H1 (cell line): ENCODE results near the gene KLHL14. TPM values are rescaled to one million over a fixed set of nuclear protein-coding genes. Genes with fewer than 3 reads are reported as not detected.

Source experiments
- CTCF ChIA-PET: fragments of 300-600 bp; sonication (Branson Sonifier 250); formaldehyde crosslinking; loops from one replicate; lab custom pipeline; 2021; ENCODE audit not compliant: partially characterized antibody; lab: Charles Lee
- POLR2A ChIA-PET: fragments of 300-600 bp; sonication (Branson Sonifier 250); formaldehyde crosslinking; loops from one replicate; lab custom pipeline; 2021; ENCODE audit warnings: inconsistent platforms; ENCODE audit not compliant: partially characterized antibody; lab: Charles Lee
- DNase-seq, 2 experiments: peaks; one replicate each; pipeline versions ENCODE4 v3.0.0 to v3.0.0-alpha.2; 2010 to 2022; ENCODE audit warnings: low spot score in 2 of 2, low read depth in 1 of 2, mixed read lengths in 1 of 2
- FAIRE-seq: peaks from 2 replicates; lab custom pipeline; 2011; peaks lifted over from hg19 to GRCh38; lab: Jason Lieb, UNC
- H2AFZ ChIP-seq: 2 replicates; pipeline ENCODE4 v1.8.1; 2012; ENCODE audit warnings: low read length, inconsistent platforms
- H2AK5ac ChIP-seq: 2 replicates; pipeline ENCODE4 v1.6.1; 2013; ENCODE audit warnings: low read depth, low read length
- H2BK120ac ChIP-seq: replicated peaks from 2 replicates; pipeline ENCODE3; 2013; ENCODE audit warnings: low read depth, low read length, inconsistent platforms
- H2BK12ac ChIP-seq: 2 replicates; pipeline ENCODE4 v1.6.1; 2013; ENCODE audit warnings: low read depth, low read length
- H2BK15ac ChIP-seq: 2 replicates; pipeline ENCODE4 v1.6.1; 2013; ENCODE audit warnings: low read length
- H2BK20ac ChIP-seq: 2 replicates; pipeline ENCODE4 v1.6.1; 2013; ENCODE audit warnings: low read length
- H2BK5ac ChIP-seq: 2 replicates; pipeline ENCODE4 v1.6.1; 2013; ENCODE audit warnings: low read depth, low read length
- H3K14ac ChIP-seq: 2 replicates; pipeline ENCODE4 v1.6.1; 2013; ENCODE audit warnings: inconsistent platforms; ENCODE audit not compliant: insufficient read length
- H3K18ac ChIP-seq: 2 replicates; pipeline ENCODE4 v1.6.1; 2013; ENCODE audit warnings: low read length; ENCODE audit errors: extremely low read depth
- H3K23ac ChIP-seq: 2 replicates; pipeline ENCODE4 v1.6.1; 2013; ENCODE audit warnings: inconsistent platforms; ENCODE audit not compliant: insufficient read length
- H3K23me2 ChIP-seq: 2 replicates; pipeline ENCODE4 v1.6.1; 2013; ENCODE audit warnings: low read depth, low read length
- H3K27ac ChIP-seq: 2 replicates; pipeline ENCODE4 v1.6.1; 2011; ENCODE audit warnings: low read depth, low read length, inconsistent platforms
- H3K27me3 ChIP-seq, 4 experiments: replicated peaks in 1 of 4; 1 replicate in 1 of 4; 2 replicates in 3 of 4; pipeline versions ENCODE4 v1.6.1 to v1.8.1; 2011 to 2013; ENCODE audit warnings: low read length in 3 of 4, mild to moderate bottlenecking in 3 of 4, inconsistent platforms in 2 of 4, mixed read lengths in 2 of 4, moderate library complexity in 1 of 4; ENCODE audit not compliant: control insufficient read depth in 3 of 4, insufficient read depth in 3 of 4; ENCODE audit errors: extremely low read depth in 1 of 4
- H3K36me3 ChIP-seq, 4 experiments: 2 replicates each; pipeline versions ENCODE4 v1.6.1 to v1.8.1; 2011 to 2013; ENCODE audit warnings: mild to moderate bottlenecking in 4 of 4, low read length in 3 of 4, moderate library complexity in 2 of 4, control low read depth in 1 of 4, inconsistent platforms in 1 of 4; ENCODE audit not compliant: insufficient read depth in 4 of 4, control insufficient read depth in 2 of 4
- H3K4ac ChIP-seq: replicated peaks from 2 replicates; pipeline ENCODE3; 2013; ENCODE audit warnings: low read length, low read depth, mixed read lengths, inconsistent platforms; ENCODE audit not compliant: insufficient read length
- H3K4me1 ChIP-seq, 4 experiments: replicated peaks in 1 of 4; 1 replicate in 1 of 4; 2 replicates in 3 of 4; pipeline versions ENCODE4 v1.6.1 to v1.8.1; 2011 to 2013; ENCODE audit warnings: low read length in 3 of 4, inconsistent platforms in 2 of 4, mixed read lengths in 1 of 4; ENCODE audit not compliant: insufficient read depth in 4 of 4, control insufficient read depth in 3 of 4
- H3K4me2 ChIP-seq, 2 experiments: 2 replicates each; pipeline versions ENCODE4 v1.6.1 to v1.8.1; 2011 to 2013; ENCODE audit warnings: low read depth in 2 of 2, low read length in 2 of 2, control low read depth in 1 of 2, inconsistent platforms in 1 of 2, mild to moderate bottlenecking in 1 of 2; ENCODE audit not compliant: insufficient read depth in 1 of 2
- H3K4me3 ChIP-seq, 4 experiments: fragments of 200-600, 300-600 bp in 1 of 4; sonication (generic), shearing (Covaris generic), sonication (Bioruptor Twin) in 1 of 4; 2 replicates each; pipeline versions ENCODE4 v1.5.1 to v1.8.1; 2011 to 2016; ENCODE audit warnings: low read length in 4 of 4, low read depth in 3 of 4, control low read depth in 2 of 4, inconsistent platforms in 2 of 4, mild to moderate bottlenecking in 2 of 4, mixed read lengths in 1 of 4, moderate library complexity in 1 of 4; ENCODE audit not compliant: insufficient read depth in 2 of 4; ENCODE audit errors: extremely low read depth in 1 of 4
- H3K56ac ChIP-seq: replicated peaks from 2 replicates; pipeline ENCODE3; 2013; ENCODE audit warnings: low read depth, mild to moderate bottlenecking, mixed read lengths, low read length, inconsistent platforms; ENCODE audit not compliant: insufficient read length
- H3K79me1 ChIP-seq: 2 replicates; pipeline ENCODE4 v1.6.1; 2013; ENCODE audit warnings: low read depth, low read length, control low read depth
- H3K79me2 ChIP-seq, 2 experiments: 2 replicates each; pipeline versions ENCODE4 v1.6.1 to v1.8.1; 2012 to 2013; ENCODE audit warnings: low read length in 2 of 2, mild to moderate bottlenecking in 2 of 2, inconsistent platforms in 1 of 2; ENCODE audit not compliant: insufficient read depth in 2 of 2, control insufficient read depth in 1 of 2
- H3K9ac ChIP-seq, 4 experiments: replicated peaks in 1 of 4; 1 replicate in 1 of 4; 2 replicates in 3 of 4; pipeline versions ENCODE4 v1.6.1 to v1.8.1; 2011 to 2013; ENCODE audit warnings: low read depth in 3 of 4, low read length in 3 of 4, control low read depth in 2 of 4, mild to moderate bottlenecking in 2 of 4, moderate library complexity in 2 of 4, inconsistent platforms in 1 of 4; ENCODE audit errors: extremely low read depth in 1 of 4
- H3K9me3 ChIP-seq, 2 experiments: 2 replicates each; pipeline versions ENCODE4 v1.6.1 to v1.8.1; 2012 to 2013; ENCODE audit warnings: mild to moderate bottlenecking in 2 of 2, moderate library complexity in 2 of 2, control low read depth in 1 of 2, inconsistent platforms in 1 of 2, low read depth in 1 of 2, low read length in 1 of 2, mixed read lengths in 1 of 2; ENCODE audit not compliant: insufficient read depth in 2 of 2
- H4K20me1 ChIP-seq, 2 experiments: replicated peaks in 1 of 2; 2 replicates each; pipeline versions ENCODE3 to v1.8.1; 2011 to 2013; ENCODE audit warnings: inconsistent platforms in 2 of 2, low read length in 2 of 2, mild to moderate bottlenecking in 1 of 2; ENCODE audit not compliant: insufficient read depth in 2 of 2, control insufficient read depth in 1 of 2
- H4K5ac ChIP-seq: 2 replicates; pipeline ENCODE4 v1.6.1; 2013; ENCODE audit warnings: low read length, low read depth, mixed read lengths, inconsistent platforms; ENCODE audit not compliant: insufficient read length
- H4K8ac ChIP-seq: 2 replicates; pipeline ENCODE4 v1.8.0; 2013; ENCODE audit warnings: mild to moderate bottlenecking, moderate library complexity, low read length, inconsistent platforms; ENCODE audit not compliant: insufficient read depth; ENCODE audit errors: extremely low read depth
- H4K91ac ChIP-seq: replicated peaks from 2 replicates; pipeline ENCODE3; 2013; ENCODE audit warnings: low read length, mixed read lengths, inconsistent platforms; ENCODE audit not compliant: insufficient read length
- CTCF ChIP-seq, 3 experiments: IDR thresholded peaks; 1 replicate in 2 of 3; 2 replicates in 1 of 3; pipeline versions ENCODE4 v1.5.1 to v1.6.1; 2011; ENCODE audit warnings: low read length in 3 of 3, mild to moderate bottlenecking in 3 of 3, inconsistent platforms in 2 of 3, low read depth in 1 of 3, moderate library complexity in 1 of 3; ENCODE audit not compliant: insufficient read depth in 1 of 3; ENCODE audit errors: control extremely low read depth in 1 of 3
- NANOG ChIP-seq: IDR thresholded peaks from 2 replicates; pipeline ENCODE4 v1.6.1; 2011; ENCODE audit warnings: low read length, low read depth, mild to moderate bottlenecking, inconsistent platforms; ENCODE audit not compliant: insufficient read depth, poor library complexity, severe bottlenecking
- RAD21 ChIP-seq, 2 experiments: IDR thresholded peaks in 1 of 2; conservative IDR thresholded peaks in 1 of 2; 2 replicates each; pipeline ENCODE4 v1.6.1; 2011; ENCODE audit warnings: low read depth in 2 of 2, low read length in 2 of 2, improper control_type of control experiment in 1 of 2, inconsistent platforms in 1 of 2, mild to moderate bottlenecking in 1 of 2, moderate library complexity in 1 of 2
- SIN3A ChIP-seq, 2 experiments: IDR thresholded peaks in 1 of 2; conservative IDR thresholded peaks in 1 of 2; 2 replicates each; pipeline ENCODE4 v1.6.1; 2011 to 2012; ENCODE audit warnings: low read length in 2 of 2, improper control_type of control experiment in 1 of 2, low read depth in 1 of 2, mild to moderate bottlenecking in 1 of 2
- WGBS, 2 experiments: shearing (Covaris generic) in 1 of 2; methylation state at CpG; one replicate each; pipeline versions ENCODE4 v1.1.6 to v1.1.7; 2013 to 2015; ENCODE audit warnings: low lambda C conversion rate in 2 of 2, mixed read lengths in 2 of 2, inconsistent platforms in 1 of 2, low coverage in 1 of 2, missing lambda C conversion rate in 1 of 2; ENCODE audit not compliant: insufficient replicate concordance in 2 of 2, insufficient coverage in 1 of 2, insufficient read length in 1 of 2; ENCODE audit errors: extremely low coverage in 1 of 2, missing lambda C conversion rate in 1 of 2; 5-methylcytosine and 5-hydroxymethylcytosine counted together
- polyA plus RNA-seq, 7 experiments: library from polyadenylated mRNA; depleted of rRNA in 3 of 7; stranded (reverse) in 5 of 7; unstranded in 2 of 7; fragments of >200 nt in 5 of 7; fragments of 200-250 nt in 2 of 7; gene quantifications; 1 replicate in 5 of 7; 2 replicates in 1 of 7; 4 replicates in 1 of 7; pipeline versions ENCODE4 v1.2.1 to v1.2.3, GENCODE V29; 2011 to 2013; ENCODE audit warnings: missing spikeins in 2 of 7, mixed read lengths in 2 of 7
- total RNA-seq: library from RNA; stranded (reverse); fragmentation: NEBNext Ultra II Directional; extraction: Animal tissue kit (Norgen Biotek cat#: 25700); gene quantifications from 2 replicates; pipeline ENCODE4 v1.2.1, GENCODE V29; 2021

Gene KLHL14
- total and polyA plus RNA-seq, 2 of the 8 experiments (the other 6 are each of a cell fraction or from before 2014, with no cell fraction given) = 1.1 to 1.2 TPM

GRCh38 chr18:32803568-32803967, 30.7 kb upstream of the KLHL14 start:
- H3K27me3 ChIP-seq = no peaks in the 10 kb centered on the region
- H3K36me3 ChIP-seq = no peaks in the 10 kb centered on the region
- no peaks in the 10 kb centered on the region for H4K20me1 ChIP-seq
- no peak overlapping the region for H4K5ac ChIP-seq
- H3K4me1 ChIP-seq = no peaks in the 10 kb centered on the region
- no peak overlapping the region for H3K4ac ChIP-seq
- H3K79me1 ChIP-seq = no peaks in the 10 kb centered on the region
- no peak overlapping the region for H2BK120ac ChIP-seq
- no peak overlapping the region for H2AK5ac ChIP-seq
- H3K56ac ChIP-seq = no peak overlapping the region
- H3K18ac ChIP-seq = no peak overlapping the region
- no peak overlapping the region for H3K9ac ChIP-seq
- DNase-seq (no peak), FAIRE-seq (no peak)
- H3K79me2 ChIP-seq = no peaks in the 10 kb centered on the region
- H2BK15ac ChIP-seq = no peak overlapping the region
- CTCF ChIA-PET = interaction anchor here (1.1 to 1.3 kb wide), 2 partner anchors 10 to 44 kb away, joined by 3 to 5 read pairs; no protein-coding TSS in a partner anchor
- no peak overlapping the region for H3K4me3 ChIP-seq
- WGBS, 2 experiments = 91% methylated on average over 3 of the region's 3 CpGs; no CpG with 5 or more reads in 1 of the 2 experiments
- H3K23ac ChIP-seq = no peak overlapping the region
- no peak overlapping the region for H2BK12ac ChIP-seq
- H3K4me2 ChIP-seq = no peak overlapping the region
- no peaks in the 10 kb centered on the region for H3K9me3 ChIP-seq
- no peak overlapping the region for H4K8ac ChIP-seq
- no peak overlapping the region for H2AFZ ChIP-seq
- no peaks in the 10 kb centered on the region for H3K23me2 ChIP-seq
- POLR2A ChIA-PET = no interaction called here
- H2BK5ac ChIP-seq = no peak overlapping the region
- H3K27ac ChIP-seq = no peak overlapping the region
- no peak overlapping the region for H2BK20ac ChIP-seq
- H4K91ac ChIP-seq = no peak overlapping the region
- TF ChIP-seq RAD21 (IDR thresholded peaks at IDR 0.05 in 1 of 2, conservative IDR thresholded peaks at IDR 0.05 in 1 of 2; ENCODE audit: low read depth in 2 of 2, low read length in 2 of 2) (no peak), CTCF (IDR thresholded peaks at IDR 0.05; ENCODE audit: control extremely low read depth in 1 of 3, insufficient read depth in 1 of 3, low read depth in 1 of 3, low read length in 3 of 3) (no peak), NANOG (no peak), SIN3A (conservative IDR thresholded peaks at IDR 0.05 in 1 of 2, IDR thresholded peaks at IDR 0.05 in 1 of 2; ENCODE audit: low read depth in 1 of 2, low read length in 2 of 2) (no peak)
- no peak overlapping the region for H3K14ac ChIP-seq
